Spleen (tissue), 7 donors: ENCODE results near the gene USP36.

ENCODE experiments used
- CTCF ChIP-seq, 11 experiments: fragments of 200-600 bp in 7 of 11; fragments of 450-650 bp in 4 of 11; sonication (generic) in 4 of 11; IDR thresholded peaks in 8 of 11; conservative IDR thresholded peaks in 3 of 11; 1 replicate in 7 of 11; 2 replicates in 4 of 11; pipeline versions ENCODE4 v1.4.0 to v1.8.0; 2016 to 2021; ENCODE audit warnings: antibody characterized with exemption in 11 of 11, inconsistent platforms in 4 of 11, mild to moderate bottlenecking in 1 of 11
- POLR2AphosphoS5 ChIP-seq, 3 donors: sonication (generic); formaldehyde crosslinking; IDR thresholded peaks; one replicate each; pipeline ENCODE4 v1.5.1; 2017; ENCODE audit warnings: antibody characterized with exemption in 3 of 3
- donor health status: DM: no; HTN: no; CAD: no; lungs with moderate emphysema.
- donor health status: DM: no; HTN: no; CAD: no.
- donor health status: DM: no; HTN: no; CAD: no.

GRCh38 chr17:78794399-78794798, 46.2 kb downstream of the USP36 start:
- TF ChIP-seq CTCF (IDR thresholded peaks at IDR 0.05 in 8 of 11, conservative IDR thresholded peaks at IDR 0.05 in 3 of 11) (no peak), POLR2AphosphoS5 (IDR thresholded peaks at IDR 0.05) (no peak)
